Esophagus muscularis mucosa (tissue), 3 donors: ENCODE measurements around the gene DARS1.

Source experiments
- CTCF ChIP-seq, 3 experiments: fragments of 200-600 bp in 2 of 3; fragments of 450-650 bp in 1 of 3; sonication (generic) in 2 of 3; IDR thresholded peaks; one replicate each; pipeline ENCODE4 v1.5.1; 2017 to 2019; ENCODE audit warnings: antibody characterized with exemption in 3 of 3, mild to moderate bottlenecking in 2 of 3, moderate library complexity in 1 of 3
- POLR2AphosphoS5 ChIP-seq, 2 donors: sonication (generic); formaldehyde crosslinking; IDR thresholded peaks; one replicate each; pipeline ENCODE4 v1.6.1; 2017; ENCODE audit warnings: antibody characterized with exemption in 2 of 2

- no peak for TF ChIP-seq CTCF (IDR thresholded peaks at IDR 0.05)
- no peak for TF ChIP-seq POLR2AphosphoS5 (IDR thresholded peaks at IDR 0.05)
These were observed 92.0 kb downstream of the DARS1 start for GRCh38 chr2:135893374-135893794.
